HepG2 (cell line): ENCODE data around the gene PELI3. TPM values are rescaled to one million over a fixed set of nuclear protein-coding genes. Genes with fewer than 3 reads are reported as not detected.

Experiments
- ARNT ChIP-seq: fragments of 450-650 bp; IDR thresholded peaks from 2 replicates; pipeline ENCODE4 v1.6.1; 2017
- NCOA2 ChIP-seq: sonication (generic); formaldehyde crosslinking; IDR thresholded peaks from 2 replicates; pipeline ENCODE4 v1.8.0; 2022; ENCODE audit warnings: inconsistent platforms
- ZNF83 ChIP-seq: sonication (generic); formaldehyde crosslinking; IDR thresholded peaks from 2 replicates; pipeline ENCODE4 v1.4.0; 2020; ENCODE audit warnings: missing genetic modification reagents, mild to moderate bottlenecking, borderline replicate concordance
- polyA plus RNA-seq, 8 experiments: library from polyadenylated mRNA; depleted of rRNA in 3 of 8; stranded (reverse) in 7 of 8; unstranded in 1 of 8; fragments of >200 nt; fragmentation: Illumina TruSeq in 4 of 8; extraction: Trizol in 4 of 8; gene quantifications; 2 replicates each; pipeline versions ENCODE4 v1.2.1 to v1.2.3, GENCODE V29; 2011 to 2016; ENCODE audit warnings: low read depth in 4 of 8, missing spikeins in 1 of 8, mixed read lengths in 1 of 8; ENCODE audit not compliant: insufficient read depth in 1 of 8
- total RNA-seq, 5 experiments: library from RNA; depleted of rRNA; stranded (reverse); fragments of >200 nt; fragmentation: Illumina TruSeq; extraction: Trizol; gene quantifications; 2 replicates each; pipeline ENCODE4 v1.2.3, GENCODE V29; 2016; ENCODE audit warnings: low read depth in 1 of 5
- TF ChIP-seq, protein P1 (sequence below): sonication (generic); formaldehyde crosslinking; IDR thresholded peaks from 2 replicates; pipeline ENCODE4 v1.5.0; 2020; ENCODE audit warnings: mild to moderate bottlenecking, missing genetic modification reagents, borderline replicate concordance
- TF ChIP-seq, protein P2 (sequence below): sonication (generic); formaldehyde crosslinking; IDR thresholded peaks from 2 replicates; pipeline ENCODE4 v1.4.0; 2020; ENCODE audit warnings: mild to moderate bottlenecking, missing genetic modification reagents
- TF ChIP-seq, protein P3 (sequence below): sonication (generic); formaldehyde crosslinking; conservative IDR thresholded peaks from 2 replicates; pipeline ENCODE4 v1.8.1; 2023; ENCODE audit warnings: missing genetic modification reagents

PELI3 gene
- total and polyA plus RNA-seq, 2 of the 13 experiments (the other 11 are each of a cell fraction or from before 2014, with no cell fraction given), result 2.0 to 4.0 TPM

DNA sequence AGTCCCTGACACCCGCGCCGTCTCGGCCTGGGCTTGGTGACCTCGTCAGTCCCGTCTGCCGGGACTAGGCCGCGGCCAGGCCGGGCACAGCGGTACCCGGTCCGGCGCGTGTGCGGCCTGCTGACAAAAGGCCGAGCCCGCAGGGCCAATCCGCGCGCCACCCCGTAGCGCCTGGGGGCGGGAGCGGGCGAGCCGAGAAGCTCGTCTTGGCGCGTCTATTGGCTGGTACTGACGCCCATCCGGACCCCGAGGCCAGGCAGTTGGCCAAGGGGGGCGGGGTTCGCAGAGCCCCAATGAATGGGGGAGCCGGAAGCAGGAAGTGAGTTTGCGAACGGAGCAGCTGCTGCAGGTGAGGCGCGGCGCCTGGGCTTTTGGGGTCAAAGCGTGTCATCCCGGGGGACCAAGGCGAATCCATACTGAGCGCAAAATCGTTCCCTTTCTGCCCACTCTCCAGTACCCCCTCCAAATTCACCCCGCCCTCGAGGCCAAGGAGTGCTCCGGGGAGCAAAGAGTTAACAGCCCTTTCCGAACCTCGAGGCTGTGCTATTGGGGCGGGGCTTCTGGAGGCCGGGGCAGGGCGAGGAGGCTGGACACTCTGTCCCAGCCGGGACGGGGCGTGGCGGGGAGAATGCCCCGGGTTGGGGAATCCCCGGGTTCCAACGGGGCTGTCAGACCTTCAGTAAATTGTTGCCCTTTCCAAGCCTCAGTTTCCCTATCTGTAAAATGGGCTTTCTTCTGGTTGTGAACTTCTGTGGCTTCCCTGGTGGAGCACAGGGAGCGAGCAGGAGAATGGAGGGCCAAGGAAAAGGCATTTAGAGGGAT, 13.6 kb downstream of the PELI3 start, which contains the start of gene DPP3 (continued):
- TF ChIP-seq, protein P1, sequence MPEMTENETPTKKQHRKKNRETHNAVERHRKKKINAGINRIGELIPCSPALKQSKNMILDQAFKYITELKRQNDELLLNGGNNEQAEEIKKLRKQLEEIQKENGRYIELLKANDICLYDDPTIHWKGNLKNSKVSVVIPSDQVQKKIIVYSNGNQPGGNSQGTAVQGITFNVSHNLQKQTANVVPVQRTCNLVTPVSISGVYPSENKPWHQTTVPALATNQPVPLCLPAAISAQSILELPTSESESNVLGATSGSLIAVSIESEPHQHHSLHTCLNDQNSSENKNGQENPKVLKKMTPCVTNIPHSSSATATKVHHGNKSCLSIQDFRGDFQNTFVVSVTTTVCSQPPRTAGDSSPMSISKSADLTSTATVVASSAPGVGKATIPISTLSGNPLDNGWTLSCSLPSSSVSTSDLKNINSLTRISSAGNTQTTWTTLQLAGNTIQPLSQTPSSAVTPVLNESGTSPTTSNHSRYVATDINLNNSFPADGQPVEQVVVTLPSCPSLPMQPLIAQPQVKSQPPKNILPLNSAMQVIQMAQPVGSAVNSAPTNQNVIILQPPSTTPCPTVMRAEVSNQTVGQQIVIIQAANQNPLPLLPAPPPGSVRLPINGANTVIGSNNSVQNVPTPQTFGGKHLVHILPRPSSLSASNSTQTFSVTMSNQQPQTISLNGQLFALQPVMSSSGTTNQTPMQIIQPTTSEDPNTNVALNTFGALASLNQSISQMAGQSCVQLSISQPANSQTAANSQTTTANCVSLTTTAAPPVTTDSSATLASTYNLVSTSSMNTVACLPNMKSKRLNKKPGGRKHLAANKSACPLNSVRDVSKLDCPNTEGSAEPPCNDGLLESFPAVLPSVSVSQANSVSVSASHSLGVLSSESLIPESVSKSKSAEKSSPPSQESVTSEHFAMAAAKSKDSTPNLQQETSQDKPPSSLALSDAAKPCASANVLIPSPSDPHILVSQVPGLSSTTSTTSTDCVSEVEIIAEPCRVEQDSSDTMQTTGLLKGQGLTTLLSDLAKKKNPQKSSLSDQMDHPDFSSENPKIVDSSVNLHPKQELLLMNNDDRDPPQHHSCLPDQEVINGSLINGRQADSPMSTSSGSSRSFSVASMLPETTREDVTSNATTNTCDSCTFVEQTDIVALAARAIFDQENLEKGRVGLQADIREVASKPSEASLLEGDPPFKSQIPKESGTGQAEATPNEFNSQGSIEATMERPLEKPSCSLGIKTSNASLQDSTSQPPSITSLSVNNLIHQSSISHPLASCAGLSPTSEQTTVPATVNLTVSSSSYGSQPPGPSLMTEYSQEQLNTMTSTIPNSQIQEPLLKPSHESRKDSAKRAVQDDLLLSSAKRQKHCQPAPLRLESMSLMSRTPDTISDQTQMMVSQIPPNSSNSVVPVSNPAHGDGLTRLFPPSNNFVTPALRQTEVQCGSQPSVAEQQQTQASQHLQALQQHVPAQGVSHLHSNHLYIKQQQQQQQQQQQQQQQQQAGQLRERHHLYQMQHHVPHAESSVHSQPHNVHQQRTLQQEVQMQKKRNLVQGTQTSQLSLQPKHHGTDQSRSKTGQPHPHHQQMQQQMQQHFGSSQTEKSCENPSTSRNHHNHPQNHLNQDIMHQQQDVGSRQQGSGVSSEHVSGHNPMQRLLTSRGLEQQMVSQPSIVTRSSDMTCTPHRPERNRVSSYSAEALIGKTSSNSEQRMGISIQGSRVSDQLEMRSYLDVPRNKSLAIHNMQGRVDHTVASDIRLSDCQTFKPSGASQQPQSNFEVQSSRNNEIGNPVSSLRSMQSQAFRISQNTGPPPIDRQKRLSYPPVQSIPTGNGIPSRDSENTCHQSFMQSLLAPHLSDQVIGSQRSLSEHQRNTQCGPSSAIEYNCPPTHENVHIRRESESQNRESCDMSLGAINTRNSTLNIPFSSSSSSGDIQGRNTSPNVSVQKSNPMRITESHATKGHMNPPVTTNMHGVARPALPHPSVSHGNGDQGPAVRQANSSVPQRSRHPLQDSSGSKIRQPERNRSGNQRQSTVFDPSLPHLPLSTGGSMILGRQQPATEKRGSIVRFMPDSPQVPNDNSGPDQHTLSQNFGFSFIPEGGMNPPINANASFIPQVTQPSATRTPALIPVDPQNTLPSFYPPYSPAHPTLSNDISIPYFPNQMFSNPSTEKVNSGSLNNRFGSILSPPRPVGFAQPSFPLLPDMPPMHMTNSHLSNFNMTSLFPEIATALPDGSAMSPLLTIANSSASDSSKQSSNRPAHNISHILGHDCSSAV, result no peak
- TF ChIP-seq, protein P2, sequence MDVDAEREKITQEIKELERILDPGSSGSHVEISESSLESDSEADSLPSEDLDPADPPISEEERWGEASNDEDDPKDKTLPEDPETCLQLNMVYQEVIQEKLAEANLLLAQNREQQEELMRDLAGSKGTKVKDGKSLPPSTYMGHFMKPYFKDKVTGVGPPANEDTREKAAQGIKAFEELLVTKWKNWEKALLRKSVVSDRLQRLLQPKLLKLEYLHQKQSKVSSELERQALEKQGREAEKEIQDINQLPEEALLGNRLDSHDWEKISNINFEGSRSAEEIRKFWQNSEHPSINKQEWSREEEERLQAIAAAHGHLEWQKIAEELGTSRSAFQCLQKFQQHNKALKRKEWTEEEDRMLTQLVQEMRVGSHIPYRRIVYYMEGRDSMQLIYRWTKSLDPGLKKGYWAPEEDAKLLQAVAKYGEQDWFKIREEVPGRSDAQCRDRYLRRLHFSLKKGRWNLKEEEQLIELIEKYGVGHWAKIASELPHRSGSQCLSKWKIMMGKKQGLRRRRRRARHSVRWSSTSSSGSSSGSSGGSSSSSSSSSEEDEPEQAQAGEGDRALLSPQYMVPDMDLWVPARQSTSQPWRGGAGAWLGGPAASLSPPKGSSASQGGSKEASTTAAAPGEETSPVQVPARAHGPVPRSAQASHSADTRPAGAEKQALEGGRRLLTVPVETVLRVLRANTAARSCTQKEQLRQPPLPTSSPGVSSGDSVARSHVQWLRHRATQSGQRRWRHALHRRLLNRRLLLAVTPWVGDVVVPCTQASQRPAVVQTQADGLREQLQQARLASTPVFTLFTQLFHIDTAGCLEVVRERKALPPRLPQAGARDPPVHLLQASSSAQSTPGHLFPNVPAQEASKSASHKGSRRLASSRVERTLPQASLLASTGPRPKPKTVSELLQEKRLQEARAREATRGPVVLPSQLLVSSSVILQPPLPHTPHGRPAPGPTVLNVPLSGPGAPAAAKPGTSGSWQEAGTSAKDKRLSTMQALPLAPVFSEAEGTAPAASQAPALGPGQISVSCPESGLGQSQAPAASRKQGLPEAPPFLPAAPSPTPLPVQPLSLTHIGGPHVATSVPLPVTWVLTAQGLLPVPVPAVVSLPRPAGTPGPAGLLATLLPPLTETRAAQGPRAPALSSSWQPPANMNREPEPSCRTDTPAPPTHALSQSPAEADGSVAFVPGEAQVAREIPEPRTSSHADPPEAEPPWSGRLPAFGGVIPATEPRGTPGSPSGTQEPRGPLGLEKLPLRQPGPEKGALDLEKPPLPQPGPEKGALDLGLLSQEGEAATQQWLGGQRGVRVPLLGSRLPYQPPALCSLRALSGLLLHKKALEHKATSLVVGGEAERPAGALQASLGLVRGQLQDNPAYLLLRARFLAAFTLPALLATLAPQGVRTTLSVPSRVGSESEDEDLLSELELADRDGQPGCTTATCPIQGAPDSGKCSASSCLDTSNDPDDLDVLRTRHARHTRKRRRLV (CRISPR knock-in tag), result no peak
- no peak for TF ChIP-seq ZNF83
- TF ChIP-seq, protein P3, sequence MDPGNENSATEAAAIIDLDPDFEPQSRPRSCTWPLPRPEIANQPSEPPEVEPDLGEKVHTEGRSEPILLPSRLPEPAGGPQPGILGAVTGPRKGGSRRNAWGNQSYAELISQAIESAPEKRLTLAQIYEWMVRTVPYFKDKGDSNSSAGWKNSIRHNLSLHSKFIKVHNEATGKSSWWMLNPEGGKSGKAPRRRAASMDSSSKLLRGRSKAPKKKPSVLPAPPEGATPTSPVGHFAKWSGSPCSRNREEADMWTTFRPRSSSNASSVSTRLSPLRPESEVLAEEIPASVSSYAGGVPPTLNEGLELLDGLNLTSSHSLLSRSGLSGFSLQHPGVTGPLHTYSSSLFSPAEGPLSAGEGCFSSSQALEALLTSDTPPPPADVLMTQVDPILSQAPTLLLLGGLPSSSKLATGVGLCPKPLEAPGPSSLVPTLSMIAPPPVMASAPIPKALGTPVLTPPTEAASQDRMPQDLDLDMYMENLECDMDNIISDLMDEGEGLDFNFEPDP (CRISPR knock-in tag), result no peak
- TF ChIP-seq ARNT, result no peak
- TF ChIP-seq NCOA2 (CRISPR knock-in tag), result no peak; the same call in 1 of the 2 replicates
